ENCODE measurements around the gene BCAS1.

The BCAS1 gene

GRCh38 chr20:53923566-53924369 is 146.6 kb downstream of the BCAS1 start:
- DNase-seq: no peak

- DNase-seq: no peak
Measured at GRCh38 chr20:53922901-53923314, 147.5 kb downstream of the BCAS1 start.

GRCh38 chr20:53921443-53921973 is 148.9 kb downstream of the BCAS1 start:
- no peak for DNase-seq

GRCh38 chr20:53920647-53921245 is 149.6 kb downstream of the BCAS1 start:
- no peak for DNase-seq

GRCh38 chr20:53919886-53920285 is 150.5 kb downstream of the BCAS1 start:
- DNase-seq: no peak

- no peak for DNase-seq
Measured at GRCh38 chr20:53918949-53919361, 151.4 kb downstream of the BCAS1 start.

GRCh38 chr20:53918020-53918311 is 152.4 kb downstream of the BCAS1 start:
- DNase-seq: no peak

- peak in 6 of 14 donors; percentile 2 to 57 (median 14) for DNase-seq
Measured at GRCh38 chr20:53917145-53918019, 153.0 kb downstream of the BCAS1 start.

GRCh38 chr20:53916173-53916512 is 154.3 kb downstream of the BCAS1 start:
- DNase-seq: no peak

GRCh38 chr20:53915446-53916172 is 154.8 kb downstream of the BCAS1 start:
- peak; percentile 16 to 96 (median 84) for DNase-seq

GRCh38 chr20:53914781-53915445 is 155.5 kb downstream of the BCAS1 start:
- peak in 3 of 14 donors; percentile 26 to 44 (median 36) for DNase-seq

GRCh38 chr20:53914091-53914780 is 156.2 kb downstream of the BCAS1 start:
- DNase-seq: no peak

GRCh38 chr20:53911301-53911700 is 159.1 kb downstream of the BCAS1 start:
- DNase-seq: no peak

- DNase-seq: no peak
Measured at GRCh38 chr20:53910351-53911002, 159.9 kb downstream of the BCAS1 start.

GRCh38 chr20:53907968-53908751 is 162.2 kb downstream of the BCAS1 start:
- DNase-seq: no peak

- no peak for DNase-seq
Measured at GRCh38 chr20:53905820-53906191, 164.6 kb downstream of the BCAS1 start.

- no peak for DNase-seq
Measured at GRCh38 chr20:53905019-53905819, 165.2 kb downstream of the BCAS1 start.

GRCh38 chr20:53904261-53904660 is 166.1 kb downstream of the BCAS1 start:
- no peak for DNase-seq

GRCh38 chr20:53903652-53903987 is 166.8 kb downstream of the BCAS1 start:
- no peak for DNase-seq

Data from C1 segment of cervical spinal cord (tissue), 14 donors.